Muscle of leg (tissue), 11 donors: ENCODE data around the gene FBXW11. TPM values are rescaled to one million over a fixed set of nuclear protein-coding genes. Genes with fewer than 3 reads are reported as not detected.
"Not testable (repeated sequence)": the region's sequence is repeated elsewhere in the genome, so short reads cannot be mapped to it uniquely, and the experiment has no call there.

Experiments
- DNase-seq: peaks from one replicate; pipeline ENCODE4 v3.0.0; 2013
- H3K27ac ChIP-seq: one replicate; pipeline ENCODE4 v1.5.1; 2013; ENCODE audit warnings: mild to moderate bottlenecking, low read length, control low read depth
- H3K27me3 ChIP-seq: one replicate; pipeline ENCODE4 v1.6.1; 2013; ENCODE audit warnings: low read length; ENCODE audit not compliant: control insufficient read depth, insufficient read depth
- H3K36me3 ChIP-seq: one replicate; pipeline ENCODE4 v1.6.1; 2013; ENCODE audit warnings: low read length; ENCODE audit not compliant: control insufficient read depth, insufficient read depth
- H3K4me1 ChIP-seq: one replicate; pipeline ENCODE4 v1.6.1; 2013; ENCODE audit warnings: low read length; ENCODE audit not compliant: control insufficient read depth, insufficient read depth
- H3K4me3 ChIP-seq: one replicate; pipeline ENCODE4 v1.5.1; 2013; ENCODE audit warnings: low read length, control low read depth
- H3K9me3 ChIP-seq: replicated peaks from 2 replicates; pipeline ENCODE4 v1.6.1; 2013; ENCODE audit warnings: low read depth, low read length; ENCODE audit not compliant: control insufficient read depth
- WGBS: methylation state at CpG from one replicate; pipeline ENCODE4 v1.1.5; 2013; ENCODE audit warnings: missing lambda C conversion rate; ENCODE audit not compliant: insufficient coverage; 5-methylcytosine and 5-hydroxymethylcytosine counted together
- polyA plus RNA-seq, 8 donors: library from polyadenylated mRNA; unstranded; fragments of 120-200 nt; gene quantifications; one replicate each; pipeline versions ENCODE4 v1.2.1 to v1.2.3, GENCODE V29; 2013; ENCODE audit warnings: inconsistent platforms in 1 of 8, low replicate concordance in 1 of 8; ENCODE audit not compliant: insufficient read length in 8 of 8, insufficient read depth in 1 of 8
- total RNA-seq: library from RNA; stranded (reverse); fragments of 120-200 nt; gene quantifications from one replicate; pipeline ENCODE4 v1.2.4, GENCODE V29; 2013

FBXW11 gene
- total and polyA plus RNA-seq, 9 donors, result 28.9 to 45.4 (median 35.9) TPM

GRCh38 chr5:171924493-171925122 lies 81.8 kb downstream of the FBXW11 start:
- DNase-seq, result no peak
- no peaks in the 10 kb centered on the region for H3K4me1 ChIP-seq
- WGBS, result 95% methylated on average over 16 of the region's 25 CpGs

GRCh38 chr5:171920765-171921391 lies 85.6 kb downstream of the FBXW11 start:
- Histone ChIP-seq H3K36me3 (no peaks in the 10 kb centered on the region), H3K4me1 (no peaks in the 10 kb centered on the region), H3K4me3 (no peak overlapping the region), H3K9me3 (peaks cover 7% of the 10 kb centered on the region), H3K27me3 (no peaks in the 10 kb centered on the region), H3K27ac (no peak overlapping the region)
- DNase-seq, result no peak
- WGBS, result no CpG with 5 or more reads among the region's 6 CpGs

More at GRCh38 chr5:171924493-171925122, 81.8 kb downstream of the FBXW11 start:
- Histone ChIP-seq H3K27me3 (no peaks in the 10 kb centered on the region), H3K9me3 (peaks cover 7% of the 10 kb centered on the region), H3K36me3 (no peaks in the 10 kb centered on the region), H3K4me3 (no peak overlapping the region), H3K27ac (no peak overlapping the region)

GRCh38 chr5:171915700-171916099 lies 90.7 kb downstream of the FBXW11 start:
- not testable (repeated sequence) for H3K27me3 ChIP-seq, H3K9me3 ChIP-seq, H3K27ac ChIP-seq, H3K4me3 ChIP-seq, DNase-seq, H3K36me3 ChIP-seq, H3K4me1 ChIP-seq
- no CpG with 5 or more reads among the region's 4 CpGs for WGBS

- WGBS, result 81% methylated on average over 3 of the region's 5 CpGs
- H3K9me3 ChIP-seq, result no peaks in the 10 kb centered on the region
- H3K4me1 ChIP-seq, result peaks cover 3% of the 10 kb centered on the region
- DNase-seq, result no peak
- no peak overlapping the region for H3K4me3 ChIP-seq
- H3K36me3 ChIP-seq, result peaks cover 3% of the 10 kb centered on the region
- H3K27ac ChIP-seq, result no peak overlapping the region
- H3K27me3 ChIP-seq, result no peaks in the 10 kb centered on the region
Measured at GRCh38 chr5:171914726-171915338, 91.6 kb downstream of the FBXW11 start.

GRCh38 chr5:171913987-171914273 lies 92.5 kb downstream of the FBXW11 start:
- H3K27ac ChIP-seq, result no peak overlapping the region
- H3K9me3 ChIP-seq, result no peaks in the 10 kb centered on the region
- H3K4me3 ChIP-seq, result no peak overlapping the region
- peaks cover 3% of the 10 kb centered on the region for H3K36me3 ChIP-seq
- DNase-seq, result no peak
- H3K4me1 ChIP-seq, result peaks cover 3% of the 10 kb centered on the region
- H3K27me3 ChIP-seq, result no peaks in the 10 kb centered on the region

- H3K9me3 ChIP-seq, result no peaks in the 10 kb centered on the region
- H3K4me1 ChIP-seq, result peaks cover 3% of the 10 kb centered on the region
- DNase-seq, result no peak
- H3K27ac ChIP-seq, result no peak overlapping the region
- H3K27me3 ChIP-seq, result no peaks in the 10 kb centered on the region
- H3K36me3 ChIP-seq, result peaks cover 3% of the 10 kb centered on the region
- no peak overlapping the region for H3K4me3 ChIP-seq
- no CpG with 5 or more reads among the region's 2 CpGs for WGBS
Measured at GRCh38 chr5:171911152-171911551, 95.3 kb downstream of the FBXW11 start.

GRCh38 chr5:171908638-171909037 lies 97.8 kb downstream of the FBXW11 start:
- Histone ChIP-seq H3K27ac (no peak overlapping the region), H3K9me3 (no peaks in the 10 kb centered on the region), H3K4me3 (no peak overlapping the region), H3K4me1 (no peaks in the 10 kb centered on the region), H3K27me3 (no peaks in the 10 kb centered on the region), H3K36me3 (peaks cover 3% of the 10 kb centered on the region)
- no CpG with 5 or more reads among the region's 3 CpGs for WGBS
- no peak for DNase-seq

GRCh38 chr5:171907725-171908343 lies 98.6 kb downstream of the FBXW11 start:
- no CpG with 5 or more reads among the region's 4 CpGs for WGBS
- no peak overlapping the region for H3K27ac ChIP-seq
- no peaks in the 10 kb centered on the region for H3K27me3 ChIP-seq
- peaks cover 3% of the 10 kb centered on the region for H3K36me3 ChIP-seq
- peak; percentile 89 for DNase-seq
- no peaks in the 10 kb centered on the region for H3K4me1 ChIP-seq
- H3K9me3 ChIP-seq, result no peaks in the 10 kb centered on the region
- H3K4me3 ChIP-seq, result no peak overlapping the region

- no peak overlapping the region for H3K27ac ChIP-seq
- no peaks in the 10 kb centered on the region for H3K4me1 ChIP-seq
- H3K36me3 ChIP-seq, result peaks cover 3% of the 10 kb centered on the region
- H3K4me3 ChIP-seq, result no peak overlapping the region
- no peak for DNase-seq
- no peaks in the 10 kb centered on the region for H3K9me3 ChIP-seq
- 96% methylated on average over 3 of the region's 7 CpGs for WGBS
- no peaks in the 10 kb centered on the region for H3K27me3 ChIP-seq
Measured at GRCh38 chr5:171906703-171907590, 99.5 kb downstream of the FBXW11 start.
